Stimulated activated CD4-positive, alpha-beta T cell treated with anti-CD3 and anti-CD28 coated beads, TNF-alpha, amount 100 ng/mL, for 1 hour (primary cell): ENCODE results near the gene TNFAIP8L1.

Experiments
- DNase-seq, 3 donors: peaks; one replicate each; pipeline ENCODE4 v3.0.0-alpha.2; 2020; ENCODE audit warnings: low read depth in 3 of 3, low spot score in 1 of 3

TNFAIP8L1 gene

GRCh38 chr19:4609878-4610511 lies 29.3 kb upstream of the TNFAIP8L1 start:
- DNase-seq = no peak

GRCh38 chr19:4613254-4613751 lies 26.0 kb upstream of the TNFAIP8L1 start:
- DNase-seq = no peak

- no peak for DNase-seq
Observed at GRCh38 chr19:4618019-4618418, 21.3 kb upstream of the TNFAIP8L1 start.

GRCh38 chr19:4619668-4620294 lies 19.5 kb upstream of the TNFAIP8L1 start:
- no peak for DNase-seq

- DNase-seq = no peak
Observed at GRCh38 chr19:4620675-4621074, 18.6 kb upstream of the TNFAIP8L1 start.

GRCh38 chr19:4622695-4623421 lies 16.5 kb upstream of the TNFAIP8L1 start:
- no peak for DNase-seq

- DNase-seq = no peak
Observed at GRCh38 chr19:4624301-4624700, 15.0 kb upstream of the TNFAIP8L1 start.

GRCh38 chr19:4624733-4625362 lies 14.5 kb upstream of the TNFAIP8L1 start:
- DNase-seq = no peak

GRCh38 chr19:4633140-4633967 lies 6.0 kb upstream of the TNFAIP8L1 start:
- no peak for DNase-seq

GRCh38 chr19:4635754-4636116 lies 3.6 kb upstream of the TNFAIP8L1 start:
- DNase-seq = no peak

GRCh38 chr19:4636151-4636717 lies 3.1 kb upstream of the TNFAIP8L1 start:
- peak; percentile 29 to 77 (median 61) for DNase-seq

- DNase-seq = no peak
Observed at GRCh38 chr19:4636761-4637160, 2.6 kb upstream of the TNFAIP8L1 start.

- DNase-seq = no peak
Observed at GRCh38 chr19:4638317-4638716, 999 bp upstream of the TNFAIP8L1 start.

GRCh38 chr19:4639531-4640246 lies 373 bp downstream of the TNFAIP8L1 start:
- DNase-seq = no peak

- DNase-seq = no peak
Observed at GRCh38 chr19:4640247-4641000, 1.1 kb downstream of the TNFAIP8L1 start.

- no peak for DNase-seq
Observed at GRCh38 chr19:4641132-4641531, 1.8 kb downstream of the TNFAIP8L1 start.

GRCh38 chr19:4642625-4643024 lies 3.3 kb downstream of the TNFAIP8L1 start:
- no peak for DNase-seq

- DNase-seq = no peak
Observed at GRCh38 chr19:4645718-4646117, 6.4 kb downstream of the TNFAIP8L1 start.
